DMS 273 (cell line): Measurements from ENCODE around the gene POLR3E.
"Not testable (repeated sequence)": the region's sequence is repeated elsewhere in the genome, so short reads cannot be mapped to it uniquely, and the experiment has no call there.

ENCODE experiments used
- DNase-seq: peaks from one replicate; lab custom pipeline; 2025; ENCODE audit not compliant: unreplicated experiment; lab: John Stamatoyannopoulos, UW

Gene POLR3E

DNA sequence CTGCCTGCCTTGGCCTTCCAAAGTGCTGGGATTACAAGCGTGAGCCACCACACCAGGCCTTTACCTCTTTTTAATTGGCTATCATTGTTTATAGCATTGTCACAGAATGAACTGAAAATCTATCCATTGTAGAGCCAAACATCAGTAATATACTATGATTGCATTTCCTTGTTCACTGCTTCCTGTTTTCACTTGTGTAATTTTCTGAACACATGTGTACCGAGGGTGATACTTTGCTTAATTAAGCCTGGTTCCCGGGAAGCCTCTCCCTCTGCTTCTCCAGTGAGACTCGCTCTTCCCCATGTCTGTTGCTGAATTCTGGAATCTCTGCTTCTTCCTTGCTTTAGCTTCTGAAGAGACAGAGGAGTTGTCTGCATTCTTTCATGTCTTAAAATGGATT is 33.1 kb downstream of the POLR3E start:
- no peak for DNase-seq

DNA sequence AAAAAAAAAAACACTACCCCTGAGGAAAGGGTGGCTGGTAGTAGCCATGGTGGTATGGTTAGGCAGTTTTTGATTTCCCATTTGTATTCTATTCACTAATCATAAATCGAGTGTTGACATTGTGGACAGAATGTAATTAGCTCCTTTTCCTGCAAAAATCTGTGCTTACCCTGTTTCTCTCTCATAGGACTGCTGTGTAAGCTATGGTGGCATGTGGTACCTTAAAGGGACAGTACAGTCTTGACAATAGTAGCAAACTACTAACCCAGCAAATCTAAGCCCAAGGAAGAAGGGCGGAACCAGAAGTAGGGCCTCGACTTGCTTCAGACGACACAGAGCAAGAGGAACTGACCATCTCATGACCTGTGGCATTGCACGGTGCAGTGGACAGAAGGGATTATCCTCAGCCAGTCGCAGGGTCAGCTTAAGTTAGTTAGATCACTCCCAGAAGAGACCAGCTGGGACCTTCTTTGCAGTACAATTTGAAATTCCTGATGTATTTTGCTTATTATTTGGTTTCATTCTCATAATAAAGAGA is 36.3 kb downstream of the POLR3E start:
- DNase-seq, result no peak

DNA sequence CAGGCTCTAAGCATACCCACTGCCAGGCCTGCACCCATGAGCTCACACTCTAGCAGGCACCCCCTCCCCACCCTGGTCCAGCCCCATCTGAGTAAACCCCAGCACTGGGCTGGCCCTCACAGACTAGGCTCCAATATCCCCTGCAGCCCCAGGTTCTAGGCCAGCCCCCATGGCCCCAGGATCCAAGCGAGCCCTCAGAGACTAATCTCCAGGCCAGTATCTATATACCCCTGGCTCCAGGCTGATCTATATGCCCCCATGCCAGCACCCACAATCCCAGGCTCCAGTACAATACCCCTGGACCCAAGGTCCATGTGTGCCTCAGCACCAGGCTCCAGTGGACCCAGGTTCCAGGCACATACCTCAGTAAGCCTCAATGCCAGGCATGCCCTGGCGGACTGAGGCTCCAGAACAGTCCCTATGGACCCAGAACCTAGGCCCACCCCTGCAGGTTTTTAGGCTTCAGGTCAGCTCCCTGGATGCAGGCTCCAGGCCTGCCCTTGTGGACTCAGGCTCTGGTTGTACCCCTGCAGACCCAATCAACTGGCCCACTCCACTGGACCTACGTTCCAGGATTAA is 38.5 kb downstream of the POLR3E start:
- no peak for DNase-seq

DNA sequence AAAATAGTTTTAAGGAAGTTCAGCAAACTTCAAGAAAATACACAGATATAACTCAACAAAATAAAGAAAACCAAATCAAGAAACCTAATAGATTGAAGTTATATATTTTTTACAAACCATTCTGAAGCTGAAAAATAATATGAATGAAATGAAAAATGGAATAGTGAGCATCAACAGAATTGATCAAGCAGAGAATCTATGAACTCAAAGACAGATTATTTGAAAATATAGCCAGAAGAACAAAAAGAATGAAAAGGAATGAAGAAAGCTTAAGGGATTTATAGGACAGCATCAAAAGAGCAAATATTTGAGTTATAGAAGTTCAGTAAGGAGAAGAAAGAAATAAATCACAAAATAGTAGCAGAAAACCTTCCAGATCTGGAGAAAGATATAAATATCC is 39.4 kb downstream of the POLR3E start:
- DNase-seq, result no peak

DNA sequence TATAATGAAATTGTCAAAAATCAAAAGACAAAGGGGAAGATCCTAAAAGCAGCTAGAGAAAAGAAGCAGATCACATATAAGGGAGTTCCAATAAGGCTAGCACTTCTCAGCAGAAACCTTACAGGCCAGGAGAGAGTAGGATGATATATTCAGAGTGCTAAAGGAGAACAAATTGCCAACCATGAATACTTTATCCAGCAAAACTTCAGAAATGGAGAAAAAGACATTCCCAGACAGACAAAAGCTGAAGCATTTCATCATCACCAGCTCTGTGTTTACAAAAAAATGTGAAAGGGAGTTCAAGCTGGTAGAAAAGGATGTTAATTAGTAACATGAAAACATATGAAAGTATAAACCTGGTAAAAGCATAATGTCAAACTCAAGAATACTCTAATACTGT is 39.8 kb downstream of the POLR3E start:
- no peak for DNase-seq

DNA sequence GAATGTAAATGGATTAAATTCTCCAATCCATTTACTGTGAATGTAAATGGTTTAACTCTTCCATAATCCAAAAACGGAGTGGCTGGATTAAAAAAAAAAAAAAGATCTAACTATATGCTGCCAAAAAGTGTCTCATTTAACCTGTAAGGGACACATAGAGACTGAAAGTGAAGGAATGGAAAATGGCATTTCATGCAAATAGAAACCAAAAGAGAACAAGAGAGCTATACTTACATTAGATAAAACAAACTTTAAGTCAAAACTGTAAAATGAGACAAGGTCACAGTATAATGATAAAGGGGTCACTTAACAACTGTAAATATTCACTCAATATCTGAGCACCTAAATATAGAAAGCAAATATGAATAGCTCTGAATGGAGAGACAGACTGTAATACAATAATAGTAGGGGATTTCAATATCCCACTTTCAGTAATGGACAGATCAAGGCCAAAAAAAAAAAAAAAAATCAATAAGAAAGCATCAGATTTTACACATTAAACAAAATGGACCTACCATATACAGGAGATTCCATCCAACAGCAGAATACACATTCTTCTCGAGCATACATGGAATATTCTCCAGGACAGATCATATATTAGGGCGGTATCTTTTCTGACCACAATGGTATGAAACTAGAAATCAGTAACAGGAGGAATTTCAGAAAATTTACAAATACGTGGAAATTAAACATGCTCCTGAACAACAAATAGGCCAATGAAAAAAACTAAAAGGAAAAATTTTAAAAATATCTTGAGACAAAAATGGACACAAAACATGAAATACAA is 40.8 kb downstream of the POLR3E start:
- DNase-seq, result no peak

DNA sequence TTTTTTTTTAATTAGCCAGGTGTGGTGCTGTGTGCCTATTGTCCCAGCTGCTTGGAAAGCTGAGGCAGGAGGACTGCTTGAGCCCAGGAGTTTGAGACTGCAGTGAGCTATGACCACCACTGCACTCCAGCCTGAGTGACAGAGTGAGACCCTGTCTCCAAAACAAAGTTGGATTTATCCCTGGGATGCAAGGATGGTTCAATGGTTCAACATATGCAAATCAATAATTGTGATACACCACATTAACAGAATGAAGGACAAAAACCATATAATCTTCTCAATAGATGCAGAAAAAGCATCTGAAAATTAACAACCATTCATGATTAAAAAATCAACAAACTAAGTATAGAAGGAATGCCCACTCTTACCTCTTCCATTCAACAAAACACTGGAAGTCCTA is 43.7 kb downstream of the POLR3E start:
- no peak for DNase-seq

DNA sequence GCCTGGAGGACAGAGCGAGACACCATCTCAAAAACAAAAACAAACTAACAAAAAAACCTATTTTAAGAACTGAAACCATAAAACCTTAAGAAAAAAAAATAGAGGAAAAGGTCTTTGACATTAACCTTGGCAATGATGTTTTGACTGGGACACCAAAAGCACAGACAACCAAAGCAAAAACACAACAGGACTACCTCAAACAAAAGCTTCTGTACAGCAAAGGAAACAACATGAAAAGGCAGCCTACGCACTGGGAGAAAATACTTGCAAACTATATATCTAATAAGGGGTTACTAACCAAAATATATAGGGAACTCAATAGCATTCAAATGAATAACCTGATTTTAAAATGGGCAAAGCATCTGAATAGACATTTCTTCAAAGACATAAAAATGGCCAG is 44.9 kb downstream of the POLR3E start:
- no peak for DNase-seq

DNA sequence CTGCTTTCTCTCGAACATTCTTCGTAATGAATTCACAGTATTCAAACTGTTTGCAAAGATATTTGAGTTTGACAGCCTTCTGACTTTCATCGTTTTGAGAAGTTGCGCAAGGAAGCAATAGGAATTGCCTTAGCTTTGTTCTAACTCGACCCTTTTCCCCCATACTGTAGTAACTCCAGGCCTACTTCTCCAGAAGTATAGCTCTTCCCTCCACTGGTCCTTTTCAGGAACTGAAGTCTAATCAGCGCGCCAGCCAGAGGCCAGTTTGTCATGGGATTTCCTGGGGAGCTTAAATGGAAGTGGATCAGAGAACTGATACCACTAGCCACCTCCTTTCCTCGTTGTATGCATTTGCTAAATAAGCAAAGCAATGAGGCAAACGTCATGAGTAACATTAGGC is 49.3 kb downstream of the POLR3E start:
- DNase-seq, result no peak

DNA sequence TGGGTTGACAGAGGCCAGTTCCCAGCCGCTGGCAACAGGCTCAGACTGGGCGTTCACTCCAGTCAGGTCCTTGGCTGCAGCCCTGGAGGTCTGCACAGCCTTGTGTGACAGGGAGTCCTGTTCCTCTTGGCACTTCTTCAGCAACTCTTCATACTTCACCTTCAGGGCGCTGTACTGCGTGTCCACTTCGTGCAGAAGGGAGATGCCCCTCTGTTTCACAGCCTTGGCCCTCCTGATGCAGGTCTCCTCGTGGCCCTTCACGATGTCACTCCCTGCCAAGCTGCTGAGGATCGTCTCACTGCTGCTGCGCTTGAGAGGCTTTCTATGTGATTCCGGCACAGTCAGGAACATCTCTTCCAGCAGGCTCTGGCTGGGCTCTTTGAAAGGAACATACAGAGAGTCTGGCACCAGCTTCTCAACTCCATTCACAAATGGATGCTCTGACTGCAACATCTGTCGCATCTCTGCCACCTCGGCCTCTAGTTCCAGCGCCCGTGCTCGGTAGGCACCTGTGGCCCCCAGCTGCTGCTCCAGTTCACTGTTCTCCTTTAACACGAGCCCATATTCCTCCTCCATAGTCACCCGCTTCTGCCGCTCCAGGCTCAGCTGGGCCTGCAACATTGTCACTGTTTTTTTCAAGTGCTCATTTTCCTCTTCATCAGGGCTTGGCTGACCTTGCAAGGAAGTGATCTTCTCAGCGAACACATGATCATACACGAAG is 50.1 kb downstream of the POLR3E start:
- DNase-seq, result no peak

DNA sequence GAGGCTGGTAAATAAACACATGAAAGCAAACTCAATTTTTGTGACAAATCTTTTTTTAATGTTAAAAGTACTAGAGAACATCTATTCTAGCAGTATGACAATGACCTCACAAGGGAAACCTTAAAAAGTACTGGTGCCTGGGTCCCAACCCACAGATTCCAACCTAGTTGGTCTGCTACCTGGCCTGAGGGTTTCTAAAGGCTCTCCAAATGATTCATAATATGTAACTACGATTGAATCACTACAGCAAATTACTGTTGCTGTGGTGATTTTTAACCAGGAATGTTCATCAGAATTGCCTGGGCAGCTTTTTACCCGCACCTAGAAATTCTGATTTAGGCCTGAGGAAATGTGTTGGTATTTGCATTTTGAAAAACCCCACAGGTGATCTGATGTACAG is 51.1 kb downstream of the POLR3E start:
- DNase-seq, result no peak

DNA sequence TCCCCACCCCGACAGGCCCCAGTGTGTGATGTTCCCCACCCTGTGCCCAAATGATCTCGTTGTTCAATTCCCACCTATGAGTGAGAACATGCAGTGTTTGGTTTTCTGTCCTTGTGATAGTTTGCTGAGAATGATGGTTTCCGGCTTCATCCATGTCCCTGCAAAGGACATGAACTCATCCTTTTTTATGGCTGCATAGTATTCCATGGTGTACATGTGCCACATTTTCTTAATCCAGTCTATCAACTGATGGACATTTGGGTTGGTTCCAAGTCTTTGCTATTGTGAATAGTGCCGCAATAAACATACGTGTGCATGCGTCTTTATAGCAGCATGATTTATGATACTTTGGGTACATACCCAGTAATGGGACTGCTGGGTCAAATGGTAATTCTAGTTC is 53.8 kb downstream of the POLR3E start:
- DNase-seq, result not testable (repeated sequence)

DNA sequence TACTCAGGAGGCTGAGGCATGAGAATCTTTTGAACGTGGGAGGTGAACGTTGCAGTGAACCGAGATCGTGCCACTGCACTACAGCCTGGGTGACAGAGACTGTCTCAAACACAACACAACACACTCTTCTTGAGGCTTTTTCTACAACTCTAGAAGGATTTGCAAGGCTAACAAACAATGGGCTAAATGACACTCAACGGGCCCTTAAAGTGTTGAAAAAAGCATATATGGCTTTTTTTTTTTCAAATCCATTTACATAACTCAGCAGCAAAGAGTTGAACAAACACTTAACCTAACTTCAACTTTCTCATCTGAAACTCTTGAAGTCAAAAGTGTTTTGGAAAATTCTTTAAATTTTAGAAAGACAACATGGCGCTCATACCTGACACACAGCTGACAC is 54.9 kb downstream of the POLR3E start:
- DNase-seq, result no peak

DNA sequence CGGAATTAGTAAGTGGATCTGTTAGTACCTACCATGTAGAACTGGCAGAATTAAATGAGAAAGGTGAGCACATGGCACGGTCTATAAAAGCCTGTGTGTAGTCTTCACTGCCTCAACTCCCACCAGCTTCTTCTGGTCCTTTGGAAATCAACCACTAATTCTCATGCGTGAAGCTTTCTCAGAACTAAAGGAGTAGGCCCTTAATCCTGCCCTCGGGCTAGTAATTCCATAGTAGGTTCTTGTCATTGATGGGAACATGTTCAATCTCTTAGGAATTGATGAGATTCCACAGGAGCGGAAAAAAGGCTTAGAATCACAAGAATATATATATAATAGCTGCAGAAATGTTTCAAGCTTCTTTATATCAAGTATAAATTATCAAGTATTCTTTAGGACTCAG is 55.5 kb downstream of the POLR3E start:
- DNase-seq, result no peak

DNA sequence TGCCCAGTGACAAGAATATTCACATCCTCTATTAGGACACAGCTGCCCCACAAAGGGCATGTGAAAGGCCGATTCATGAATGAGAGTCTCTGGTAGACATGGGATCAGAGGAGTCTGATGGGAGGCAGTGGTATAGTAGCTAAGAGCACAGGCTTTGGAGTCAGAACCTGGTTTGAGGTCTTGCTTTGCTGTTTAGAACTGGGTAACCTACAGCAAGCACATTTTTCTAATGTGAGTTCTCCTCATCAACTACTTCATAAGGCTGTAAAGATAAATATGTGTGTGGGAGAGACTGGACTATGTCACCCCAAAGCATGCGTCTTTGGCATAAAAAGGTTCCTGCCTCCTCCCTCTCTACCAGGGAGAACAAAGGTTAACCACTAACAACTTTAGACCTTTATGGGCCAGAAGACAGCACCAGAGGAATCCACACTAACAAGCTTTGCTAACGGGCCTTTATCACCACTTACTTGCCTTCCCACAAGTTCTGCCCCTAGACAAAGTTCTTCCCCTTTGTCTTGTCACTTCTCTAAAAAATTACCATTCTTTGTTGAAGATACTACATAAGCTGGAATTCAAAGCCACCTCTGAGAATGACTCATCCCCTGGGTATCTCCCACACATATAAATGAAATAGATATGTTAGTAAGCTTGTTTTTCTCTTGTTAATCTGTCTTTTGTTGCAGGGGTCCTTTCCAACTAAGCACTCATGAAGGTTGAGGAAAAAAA is 56.1 kb downstream of the POLR3E start:
- no peak for DNase-seq

DNA sequence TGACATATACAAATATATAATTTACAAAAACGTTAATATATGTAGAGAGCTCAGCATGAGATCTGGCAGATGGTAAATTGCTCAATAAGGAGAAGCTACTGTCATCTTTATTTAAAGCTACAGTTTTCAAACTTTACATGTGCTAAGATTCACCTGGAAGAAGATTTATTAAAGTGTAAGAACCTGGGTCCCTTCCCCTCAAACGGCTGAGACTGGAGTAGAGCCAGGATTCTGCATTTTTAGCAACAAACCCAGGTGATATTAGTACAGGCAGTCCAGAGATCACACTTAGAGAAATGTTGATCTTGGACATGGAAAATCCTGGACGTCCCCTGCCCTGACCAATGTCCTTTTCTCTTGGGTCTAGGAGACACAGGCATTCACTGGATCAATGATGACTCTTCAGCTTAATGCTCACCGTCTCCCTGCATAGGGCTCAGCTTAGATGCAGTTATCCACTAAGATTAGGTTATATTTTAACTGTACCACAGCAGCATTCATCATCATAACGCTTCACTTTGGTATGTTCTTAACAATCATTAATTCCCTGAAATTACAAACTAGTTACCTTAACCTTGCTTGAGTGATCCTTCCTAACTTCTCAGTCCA is 56.8 kb downstream of the POLR3E start:
- peak; percentile 9 for DNase-seq

DNA sequence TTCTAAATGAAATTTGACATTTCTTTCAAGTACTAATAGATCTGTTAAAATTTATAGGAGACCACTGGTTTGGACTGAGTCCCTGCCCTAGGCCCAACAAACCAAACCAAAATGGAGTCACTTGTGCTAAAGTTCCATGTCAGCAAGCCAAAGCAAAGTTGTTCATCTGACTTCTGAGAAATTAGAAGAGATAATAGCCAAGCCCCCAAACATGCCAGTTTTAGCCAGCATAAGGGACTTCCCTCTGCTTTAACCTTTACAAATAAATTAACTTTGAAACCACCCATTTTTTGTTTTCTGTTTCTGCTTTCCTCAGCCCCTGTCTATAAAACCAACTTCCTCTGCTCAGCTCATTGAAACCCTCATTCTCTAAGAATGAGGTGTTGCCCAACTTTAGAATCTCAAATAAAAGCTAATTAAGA is 58.3 kb downstream of the POLR3E start:
- no peak for DNase-seq

DNA sequence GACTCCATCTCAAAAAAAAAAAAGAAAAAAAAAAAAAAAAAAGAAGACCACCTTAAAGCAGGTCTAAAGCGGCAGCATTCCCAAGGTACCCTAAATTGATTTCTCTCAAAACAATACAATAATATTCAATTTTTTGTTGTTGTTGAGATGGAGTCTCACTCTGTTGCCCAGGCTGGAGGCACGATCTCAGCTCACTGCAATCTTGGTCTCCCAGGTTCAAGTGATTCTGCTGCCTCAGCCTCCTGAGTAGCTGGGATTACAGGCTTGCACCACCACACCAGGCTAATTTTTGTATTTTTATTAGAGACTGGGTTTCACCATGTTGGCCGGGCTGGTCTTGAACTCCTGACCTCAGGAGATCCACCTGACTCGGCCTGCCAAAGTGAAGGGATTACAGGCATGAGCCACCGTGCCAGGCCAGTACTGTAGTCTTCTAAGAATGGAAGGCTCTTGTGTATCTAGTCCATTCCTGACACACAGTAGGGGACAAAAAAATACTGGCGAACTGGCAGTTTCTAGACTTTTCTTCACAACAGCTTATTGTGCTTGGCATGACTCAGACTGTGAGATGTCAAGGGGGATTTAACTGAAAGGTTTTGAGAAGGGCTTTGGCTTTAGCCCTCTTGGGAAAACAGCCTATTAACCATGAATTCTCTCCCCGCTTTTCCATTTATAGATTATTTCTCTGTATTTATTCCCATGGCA is 59.9 kb downstream of the POLR3E start:
- no peak for DNase-seq

DNA sequence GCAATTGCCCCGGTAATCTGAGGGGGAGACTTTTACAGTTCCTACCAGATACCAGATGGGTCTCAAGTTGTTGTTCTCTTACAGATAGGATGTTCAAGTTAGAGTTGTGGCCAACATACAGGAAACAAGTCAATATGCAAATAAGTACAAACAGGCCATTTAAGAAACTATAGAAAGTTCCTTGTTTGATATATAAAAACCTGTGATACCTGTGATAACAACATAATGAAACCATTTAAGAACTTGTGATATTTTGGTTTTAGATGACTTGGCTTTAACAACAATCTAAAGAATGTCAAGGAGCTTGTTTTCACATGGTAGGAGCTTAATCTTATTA is 60.4 kb downstream of the POLR3E start:
- no peak for DNase-seq

DNA sequence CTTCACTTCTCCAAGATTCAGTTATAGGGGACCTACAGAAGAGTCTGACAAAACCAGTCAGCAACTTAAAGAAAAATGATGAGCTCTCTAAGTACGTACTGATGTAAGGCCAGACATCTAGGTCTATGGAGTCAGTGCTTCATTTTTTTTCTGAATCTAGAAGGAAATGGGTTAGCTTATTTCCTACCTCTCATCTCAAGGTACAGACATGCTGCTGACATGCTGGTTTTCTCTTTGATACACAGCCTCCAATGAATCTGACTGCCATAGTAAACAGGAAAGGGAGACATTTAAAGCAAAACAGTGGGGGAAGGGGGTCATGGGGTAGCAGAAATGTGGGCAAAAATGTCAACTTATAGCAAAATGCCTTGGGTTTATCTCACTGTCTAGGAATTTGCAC is 60.8 kb downstream of the POLR3E start:
- no peak for DNase-seq

DNA sequence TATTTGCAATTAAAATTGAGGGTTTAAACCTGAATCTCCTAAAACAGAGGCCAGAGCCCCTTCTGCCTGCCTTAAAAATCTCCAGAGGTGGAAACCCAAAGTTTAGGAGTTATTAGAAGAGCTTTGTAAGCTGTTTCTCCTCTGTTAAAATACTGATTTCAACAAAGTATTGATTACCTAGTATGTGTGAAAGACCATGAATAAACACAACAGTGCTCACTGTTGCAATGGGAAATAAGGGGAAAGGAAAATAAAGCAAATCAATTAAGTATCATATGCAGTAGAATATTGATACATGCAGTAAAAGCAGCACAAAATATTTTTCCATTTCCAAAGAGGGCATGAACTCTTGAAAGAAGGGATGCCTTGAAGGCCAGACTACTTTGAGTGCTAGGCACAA is 62.5 kb downstream of the POLR3E start:
- DNase-seq, result no peak
